ENCODE measurements around the gene SLC18A3. TPM values are rescaled to one million over a fixed set of nuclear protein-coding genes. Genes with fewer than 3 reads are reported as not detected.

The SLC18A3 gene
- total RNA-seq, 1 donor from 2014 or later, result 0.34 TPM

- no peaks in the 10 kb centered on the region for H3K36me3 Mint-ChIP-seq
- H3K4me1 Mint-ChIP-seq, result no peaks in the 10 kb centered on the region
- no peaks in the 10 kb centered on the region for H3K9me3 Mint-ChIP-seq
- no peak for DNase-seq (ENCODE audit: low spot score in 2 of 2, unreplicated experiment in 2 of 2)
- H3K27me3 Mint-ChIP-seq (ENCODE audit: low read depth), result peaks cover 28% of the 10 kb centered on the region
- TF ChIP-seq, protein P1, sequence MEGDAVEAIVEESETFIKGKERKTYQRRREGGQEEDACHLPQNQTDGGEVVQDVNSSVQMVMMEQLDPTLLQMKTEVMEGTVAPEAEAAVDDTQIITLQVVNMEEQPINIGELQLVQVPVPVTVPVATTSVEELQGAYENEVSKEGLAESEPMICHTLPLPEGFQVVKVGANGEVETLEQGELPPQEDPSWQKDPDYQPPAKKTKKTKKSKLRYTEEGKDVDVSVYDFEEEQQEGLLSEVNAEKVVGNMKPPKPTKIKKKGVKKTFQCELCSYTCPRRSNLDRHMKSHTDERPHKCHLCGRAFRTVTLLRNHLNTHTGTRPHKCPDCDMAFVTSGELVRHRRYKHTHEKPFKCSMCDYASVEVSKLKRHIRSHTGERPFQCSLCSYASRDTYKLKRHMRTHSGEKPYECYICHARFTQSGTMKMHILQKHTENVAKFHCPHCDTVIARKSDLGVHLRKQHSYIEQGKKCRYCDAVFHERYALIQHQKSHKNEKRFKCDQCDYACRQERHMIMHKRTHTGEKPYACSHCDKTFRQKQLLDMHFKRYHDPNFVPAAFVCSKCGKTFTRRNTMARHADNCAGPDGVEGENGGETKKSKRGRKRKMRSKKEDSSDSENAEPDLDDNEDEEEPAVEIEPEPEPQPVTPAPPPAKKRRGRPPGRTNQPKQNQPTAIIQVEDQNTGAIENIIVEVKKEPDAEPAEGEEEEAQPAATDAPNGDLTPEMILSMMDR (IDR thresholded peaks at IDR 0.05; ENCODE audit: unreplicated experiment), result no peak
- H3K4me3 Mint-ChIP-seq, result no peak overlapping the region
- H3K27ac Mint-ChIP-seq, result no peak overlapping the region
Observed at GRCh38 chr10:49631975-49632374, 21.9 kb downstream of the SLC18A3 start.

DNA sequence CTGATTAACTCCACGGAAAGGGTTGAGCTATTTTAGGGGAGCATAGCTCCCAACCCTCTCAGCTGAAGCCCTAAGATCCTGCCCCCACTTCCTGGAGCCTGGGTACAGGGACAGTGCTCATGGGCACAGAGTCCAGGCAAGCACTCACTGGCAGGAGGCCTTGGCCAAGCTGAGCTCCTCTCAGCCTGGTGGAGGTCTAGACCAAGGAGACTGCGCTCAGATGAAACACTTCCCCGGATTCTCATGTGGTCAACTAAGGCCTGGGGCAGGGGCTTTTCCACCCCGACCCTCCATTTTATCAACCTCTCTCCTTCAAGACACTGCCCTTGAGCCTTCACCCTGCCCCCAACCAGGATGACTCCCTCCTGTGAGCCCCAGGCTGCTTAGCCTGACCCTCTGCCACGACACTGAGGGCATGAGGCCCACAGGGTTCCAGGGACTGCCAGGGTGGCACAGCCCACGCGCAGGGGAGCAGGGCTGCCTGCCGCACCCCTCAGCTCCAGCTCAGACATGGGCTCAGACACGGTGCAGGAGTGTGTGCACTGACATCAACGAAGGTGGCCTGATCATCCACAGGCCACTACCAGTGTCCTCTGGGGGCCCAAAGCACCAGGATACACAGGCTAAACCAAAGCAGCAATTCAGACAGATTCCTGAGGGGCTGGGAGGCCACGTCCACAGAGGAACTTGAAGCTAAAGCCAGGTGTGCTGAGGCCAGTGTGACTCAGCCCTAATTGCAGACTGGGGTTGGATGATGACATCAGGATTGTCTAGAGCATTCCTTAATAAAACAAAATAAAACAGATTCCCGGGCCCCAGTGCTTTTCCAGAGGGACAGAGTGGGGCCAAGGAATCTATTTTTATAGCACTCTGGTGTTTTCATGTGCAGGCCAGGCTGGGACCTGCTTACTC, 22.6 kb downstream of the SLC18A3 start:
- no peak overlapping the region for H3K4me3 Mint-ChIP-seq
- H3K9me3 Mint-ChIP-seq, result no peaks in the 10 kb centered on the region
- DNase-seq (ENCODE audit: low spot score in 2 of 2, unreplicated experiment in 2 of 2), result no peak
- no peaks in the 10 kb centered on the region for H3K4me1 Mint-ChIP-seq
- TF ChIP-seq, protein P1 (IDR thresholded peaks at IDR 0.05; ENCODE audit: unreplicated experiment), result no peak
- H3K27me3 Mint-ChIP-seq (ENCODE audit: low read depth), result peaks cover 35% of the 10 kb centered on the region
- H3K36me3 Mint-ChIP-seq, result no peaks in the 10 kb centered on the region
- no peak overlapping the region for H3K27ac Mint-ChIP-seq

- H3K4me1 Mint-ChIP-seq, result no peaks in the 10 kb centered on the region
- no peak for DNase-seq (ENCODE audit: low spot score in 2 of 2, unreplicated experiment in 2 of 2)
- no peak overlapping the region for H3K27ac Mint-ChIP-seq
Observed at GRCh38 chr10:49633327-49634068, 23.4 kb downstream of the SLC18A3 start.

DNA sequence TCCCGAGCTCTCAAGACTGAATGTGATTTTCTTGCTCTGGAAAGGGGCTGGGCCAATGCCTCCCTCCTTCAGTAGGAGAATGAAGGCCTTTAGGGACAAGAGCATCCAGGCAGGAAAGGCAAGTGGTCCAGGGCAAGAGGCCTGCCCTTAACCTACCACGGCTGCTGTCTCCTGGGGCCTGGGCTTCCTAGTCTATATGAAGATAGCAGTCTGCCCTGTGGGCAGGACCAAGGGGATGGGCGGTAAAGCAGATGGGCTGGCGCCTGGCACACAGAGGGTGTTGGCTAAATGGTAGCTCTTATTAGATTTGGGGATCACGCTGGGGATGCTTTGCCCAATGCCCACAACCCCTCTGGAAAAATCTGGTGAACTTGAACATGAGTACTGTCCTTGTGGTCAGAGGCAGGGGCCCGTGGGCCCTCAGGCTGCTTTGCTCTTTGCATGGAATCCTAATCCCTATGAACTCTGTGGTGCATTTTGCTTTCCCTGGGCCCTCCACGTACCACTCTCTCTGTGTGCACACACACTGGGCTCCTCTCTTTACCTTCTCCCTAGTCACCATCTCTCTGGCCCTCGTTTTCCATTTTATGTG, 24.1 kb downstream of the SLC18A3 start:
- Mint-ChIP-seq H3K27me3 (ENCODE audit: low read depth) (peaks cover 49% of the 10 kb centered on the region), H3K9me3 (no peaks in the 10 kb centered on the region), H3K27ac (no peak overlapping the region), H3K4me1 (no peaks in the 10 kb centered on the region), H3K4me3 (no peak overlapping the region), H3K36me3 (no peaks in the 10 kb centered on the region)
- no peak for DNase-seq (ENCODE audit: low spot score in 2 of 2, unreplicated experiment in 2 of 2)
- TF ChIP-seq, protein P1 (IDR thresholded peaks at IDR 0.05; ENCODE audit: unreplicated experiment), result no peak

More at GRCh38 chr10:49633327-49634068, 23.4 kb downstream of the SLC18A3 start:
- Mint-ChIP-seq H3K27me3 (ENCODE audit: low read depth) (peaks cover 43% of the 10 kb centered on the region), H3K36me3 (no peaks in the 10 kb centered on the region), H3K9me3 (no peaks in the 10 kb centered on the region), H3K4me3 (no peak overlapping the region)
- TF ChIP-seq, protein P1 (IDR thresholded peaks at IDR 0.05; ENCODE audit: unreplicated experiment), result no peak

- TF ChIP-seq, protein P1 (IDR thresholded peaks at IDR 0.05; ENCODE audit: unreplicated experiment), result no peak
- Mint-ChIP-seq H3K4me1 (no peaks in the 10 kb centered on the region), H3K27me3 (ENCODE audit: low read depth) (peaks cover 81% of the 10 kb centered on the region), H3K27ac (no peak overlapping the region), H3K4me3 (no peak overlapping the region), H3K9me3 (no peaks in the 10 kb centered on the region), H3K36me3 (no peaks in the 10 kb centered on the region)
- DNase-seq (ENCODE audit: low spot score in 2 of 2, unreplicated experiment in 2 of 2), result no peak
Observed at GRCh38 chr10:49642311-49642710, 32.2 kb downstream of the SLC18A3 start.

Measured in mesothelial cell of epicardium (in vitro differentiated cells).